ENCODE measurements around the gene PARP9. TPM values are rescaled to one million over a fixed set of nuclear protein-coding genes. Genes with fewer than 3 reads are reported as not detected.
"Not testable (repeated sequence)": the region's sequence is repeated elsewhere in the genome, so short reads cannot be mapped to it uniquely, and the experiment has no call there.

The PARP9 gene
- total RNA-seq, 1 experiment from 2014 or later, result 1.1 TPM

DNA sequence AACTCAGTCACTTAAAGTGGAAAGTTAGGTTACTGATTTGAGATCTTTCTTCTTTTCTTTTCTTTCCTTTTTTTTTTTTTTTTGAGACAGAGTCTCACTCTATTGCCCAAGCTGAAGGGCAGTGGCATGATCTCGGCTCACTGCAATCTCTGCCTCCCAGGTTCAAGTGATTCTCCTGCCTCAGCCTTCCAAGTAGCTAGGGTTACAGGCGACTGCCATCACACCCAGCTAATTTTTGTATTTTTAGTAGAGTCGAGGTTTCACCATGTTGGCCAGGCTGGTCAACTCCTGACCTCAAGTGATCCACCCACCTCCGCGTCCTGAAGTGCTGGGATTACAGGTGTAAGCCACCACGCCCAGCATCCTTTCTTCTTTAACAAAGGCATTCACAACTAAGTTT is 63.1 kb downstream of the PARP9 start:
- DNase-seq; H3K4me3 ChIP-seq (ENCODE audit: insufficient read depth, low read depth, low read length); H3K27me3 ChIP-seq (ENCODE audit: control insufficient read depth, insufficient read depth, low read length); H3K36me3 ChIP-seq (replicated peaks; ENCODE audit: control insufficient read depth, insufficient read depth, low read length): not testable (repeated sequence)

DNA sequence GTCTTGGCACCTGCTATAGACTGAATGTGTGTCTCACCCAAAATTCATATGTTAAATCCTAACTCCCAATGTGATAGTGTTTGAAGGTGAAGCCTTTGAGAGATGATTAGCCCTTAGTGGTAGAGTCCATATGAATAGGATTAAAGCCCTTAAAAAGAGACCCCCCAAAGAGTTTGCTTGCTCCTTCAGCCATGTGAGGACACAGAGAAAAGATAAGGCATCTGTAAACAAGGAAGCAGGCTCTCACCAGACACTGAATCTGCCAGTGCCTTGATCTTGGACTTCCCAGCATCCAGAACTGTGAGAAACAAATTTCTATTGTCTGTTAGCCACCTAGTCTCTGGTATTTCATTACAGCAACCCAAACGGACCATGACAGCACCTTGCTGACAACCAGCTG is 65.9 kb downstream of the PARP9 start:
- no peaks in the 10 kb centered on the region; the same call in 1 of the 2 replicates for H3K36me3 ChIP-seq (replicated peaks; ENCODE audit: control insufficient read depth, insufficient read depth, low read length)
- no peak for DNase-seq
- H3K27me3 ChIP-seq (ENCODE audit: control insufficient read depth, insufficient read depth, low read length), result no peaks in the 10 kb centered on the region
- H3K4me3 ChIP-seq (ENCODE audit: insufficient read depth, low read depth, low read length), result no peak overlapping the region

DNA sequence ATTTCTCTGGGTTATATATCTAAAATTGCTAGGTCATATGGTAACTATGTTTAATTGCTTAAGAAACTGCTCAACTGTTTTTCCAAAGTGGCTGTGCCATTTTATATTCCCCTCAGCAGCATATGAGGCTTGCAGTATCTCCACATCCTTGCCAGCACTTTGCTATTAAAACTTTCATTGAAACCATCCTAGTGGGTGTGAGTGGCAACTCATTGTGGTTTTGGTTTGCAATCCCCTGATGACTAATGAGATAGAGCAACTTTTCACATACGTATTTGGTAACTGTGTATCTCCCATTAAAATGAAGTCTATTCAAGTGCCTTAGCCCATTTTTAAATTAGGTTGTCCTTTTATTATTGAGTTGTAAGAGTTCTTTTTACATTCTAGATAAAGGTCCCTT is 66.7 kb downstream of the PARP9 start:
- no peaks in the 10 kb centered on the region; the same call in 1 of the 2 replicates for H3K36me3 ChIP-seq (replicated peaks; ENCODE audit: control insufficient read depth, insufficient read depth, low read length)
- no peak overlapping the region for H3K4me3 ChIP-seq (ENCODE audit: insufficient read depth, low read depth, low read length)
- H3K27me3 ChIP-seq (ENCODE audit: control insufficient read depth, insufficient read depth, low read length), result no peaks in the 10 kb centered on the region
- no peak for DNase-seq

DNA sequence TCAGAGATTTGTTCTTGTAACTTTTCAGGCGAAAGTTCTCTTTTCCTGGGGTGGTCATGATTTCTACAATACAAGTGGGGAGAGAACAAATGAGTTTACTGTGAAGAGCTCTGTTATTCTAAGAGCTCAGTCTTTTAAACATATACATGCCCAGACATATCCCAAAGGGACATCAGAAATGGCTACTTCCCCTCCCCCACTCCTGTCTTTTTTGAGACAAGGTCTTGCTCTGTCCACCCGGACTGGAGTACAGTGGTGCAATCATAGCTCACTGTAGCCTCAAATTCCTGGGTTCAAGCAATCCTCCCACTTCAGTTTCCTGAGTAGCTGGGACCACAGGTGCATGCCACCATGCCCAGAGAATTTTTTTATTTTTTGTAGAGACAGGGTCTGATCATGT is 67.6 kb downstream of the PARP9 start:
- DNase-seq, result no peak
- H3K27me3 ChIP-seq (ENCODE audit: control insufficient read depth, insufficient read depth, low read length), result no peaks in the 10 kb centered on the region
- H3K36me3 ChIP-seq (replicated peaks; ENCODE audit: control insufficient read depth, insufficient read depth, low read length), result no peaks in the 10 kb centered on the region; the same call in 1 of the 2 replicates
- no peak overlapping the region for H3K4me3 ChIP-seq (ENCODE audit: insufficient read depth, low read depth, low read length)

DNA sequence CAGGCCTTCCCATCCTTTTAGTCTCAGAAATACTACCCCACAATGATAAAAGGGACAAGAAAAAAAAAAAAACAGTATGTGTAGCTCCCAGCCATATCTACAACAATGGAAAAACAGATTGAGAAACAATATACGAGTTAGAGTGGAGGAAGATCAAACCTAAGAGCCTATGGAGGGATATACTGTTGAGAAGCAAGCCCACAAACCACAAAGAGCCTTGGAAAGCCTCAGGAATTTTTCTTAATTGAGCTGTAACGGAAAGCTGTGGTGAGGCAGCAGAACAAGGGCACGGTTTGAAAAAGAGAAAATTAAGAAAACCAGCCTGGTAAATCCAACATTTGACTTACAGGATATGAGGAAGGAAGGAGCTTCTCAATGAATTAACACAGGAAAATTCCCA is 70.8 kb downstream of the PARP9 start:
- no peaks in the 10 kb centered on the region for H3K27me3 ChIP-seq (ENCODE audit: control insufficient read depth, insufficient read depth, low read length)
- H3K36me3 ChIP-seq (replicated peaks; ENCODE audit: control insufficient read depth, insufficient read depth, low read length), result no peaks in the 10 kb centered on the region; the same call in 1 of the 2 replicates
- no peak overlapping the region for H3K4me3 ChIP-seq (ENCODE audit: insufficient read depth, low read depth, low read length)
- no peak for DNase-seq

DNA sequence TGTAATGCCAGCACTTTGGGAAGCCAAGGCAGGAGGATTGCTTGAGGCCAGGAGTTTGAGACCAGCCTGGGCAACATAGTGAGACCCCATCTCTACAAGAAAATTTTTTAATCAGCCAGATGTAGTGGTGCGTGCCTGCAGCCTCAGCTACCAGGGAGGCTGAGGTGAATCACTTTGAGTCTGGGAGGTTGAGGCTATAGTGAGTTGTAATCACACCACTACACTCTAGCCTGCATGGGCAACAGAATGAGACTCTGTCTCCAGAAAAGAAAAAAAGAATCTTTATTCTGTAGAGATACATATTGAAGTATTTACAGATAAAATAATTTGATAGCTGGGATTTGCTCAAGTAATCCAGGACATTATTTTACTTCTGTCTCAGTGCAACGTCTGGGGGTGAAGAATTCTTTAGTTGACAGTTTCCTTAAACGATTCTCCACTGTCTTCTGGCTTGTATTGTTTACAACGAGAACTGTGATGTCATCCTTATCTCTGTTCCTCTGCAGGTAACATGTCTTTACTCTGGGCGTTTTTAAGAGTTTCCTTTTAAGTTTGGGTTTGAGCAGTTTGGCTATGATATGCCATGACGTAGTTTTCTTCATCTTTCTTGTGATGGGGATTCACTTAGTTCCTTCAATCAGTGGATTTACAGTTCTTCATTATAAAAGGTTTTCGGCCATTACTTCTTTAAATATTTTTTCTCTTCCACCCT is 75.7 kb downstream of the PARP9 start:
- Histone ChIP-seq H3K27me3 (ENCODE audit: control insufficient read depth, insufficient read depth, low read length) (no peaks in the 10 kb centered on the region), H3K36me3 (replicated peaks; ENCODE audit: control insufficient read depth, insufficient read depth, low read length) (no peaks in the 10 kb centered on the region; the same call in 1 of the 2 replicates), H3K4me3 (ENCODE audit: insufficient read depth, low read depth, low read length) (no peak overlapping the region)
- DNase-seq, result no peak

DNA sequence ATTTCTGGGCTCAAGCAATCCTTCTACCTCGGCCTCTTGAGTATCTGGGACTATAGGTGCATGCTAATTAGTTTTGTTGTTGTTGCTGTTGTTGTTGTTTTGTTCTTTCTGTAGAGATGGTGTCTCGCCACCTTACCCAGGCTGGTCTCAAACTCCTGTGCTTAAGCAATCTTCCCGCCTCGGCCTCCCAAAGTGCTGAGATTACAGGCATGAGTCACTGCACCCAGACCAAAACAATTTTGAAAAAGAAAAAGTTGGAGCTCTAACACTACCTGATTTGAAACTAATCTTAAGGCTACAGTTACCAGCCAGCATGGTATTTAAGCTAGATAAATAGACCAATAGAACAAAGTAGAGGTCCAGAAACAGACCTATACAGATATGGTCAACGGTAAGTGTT is 79.1 kb downstream of the PARP9 start:
- H3K36me3 ChIP-seq (replicated peaks; ENCODE audit: control insufficient read depth, insufficient read depth, low read length), result no peaks in the 10 kb centered on the region
- H3K27me3 ChIP-seq (ENCODE audit: control insufficient read depth, insufficient read depth, low read length), result no peaks in the 10 kb centered on the region
- DNase-seq, result no peak
- H3K4me3 ChIP-seq (ENCODE audit: insufficient read depth, low read depth, low read length), result no peak overlapping the region

DNA sequence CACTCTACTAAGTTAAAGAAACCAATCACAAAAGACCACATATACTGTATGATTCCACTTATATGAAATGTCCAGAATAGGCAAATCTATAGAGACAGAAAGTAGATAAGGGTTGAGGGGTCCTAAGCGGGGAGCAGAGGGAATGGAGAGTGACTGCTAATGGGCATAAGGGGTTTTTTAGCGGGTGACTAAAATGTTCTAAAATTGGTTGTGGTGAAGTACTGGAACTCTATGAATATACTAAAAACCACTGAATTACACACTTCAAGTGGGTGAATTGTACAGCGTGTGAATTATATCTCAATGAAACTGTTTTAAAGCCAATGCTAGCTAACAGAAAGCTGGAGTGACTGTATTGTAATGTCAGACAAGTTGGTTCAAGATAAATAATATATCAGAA is 82.7 kb downstream of the PARP9 start:
- H3K4me3 ChIP-seq (ENCODE audit: insufficient read depth, low read depth, low read length), result no peak overlapping the region
- no peak for DNase-seq
- H3K36me3 ChIP-seq (replicated peaks; ENCODE audit: control insufficient read depth, insufficient read depth, low read length), result no peaks in the 10 kb centered on the region
- no peaks in the 10 kb centered on the region for H3K27me3 ChIP-seq (ENCODE audit: control insufficient read depth, insufficient read depth, low read length)

Other genes with a start within 250 kb of the PARP9 start
- gene CSTA, start 239.1 kb downstream of the PARP9 start, total RNA-seq (2014; rRNA removed; shearing (Covaris generic)), result not detected in 2 replicates
- gene MIX23, start 181.1 kb downstream of the PARP9 start, total RNA-seq (2014; rRNA removed; shearing (Covaris generic)), result 36.6 and 39.4 TPM in 2 replicates
- 59.3 and 82.0 TPM in 2 replicates for gene FAM162A, start 180.1 kb downstream of the PARP9 start, total RNA-seq (2014; rRNA removed; shearing (Covaris generic))
- gene WDR5B, start 148.2 kb downstream of the PARP9 start, total RNA-seq (2014; rRNA removed; shearing (Covaris generic)), result 1.1 and 1.2 TPM in 2 replicates
- 20.4 and 34.1 TPM in 2 replicates for gene KPNA1, start 49.4 kb downstream of the PARP9 start, total RNA-seq (2014; rRNA removed; shearing (Covaris generic))
- gene DTX3L, start within 50 bp of the PARP9 start, total RNA-seq (2014; rRNA removed; shearing (Covaris generic)), result 1.9 and 2.0 TPM in 2 replicates
- not detected in 2 replicates for gene PARP15, start 13.3 kb upstream of the PARP9 start, total RNA-seq (2014; rRNA removed; shearing (Covaris generic))
- 5.6 and 8.5 TPM in 2 replicates for gene PARP14, start 116.5 kb upstream of the PARP9 start, total RNA-seq (2014; rRNA removed; shearing (Covaris generic))
- 9.2 and 12.2 TPM in 2 replicates for gene HSPBAP1, start 229.5 kb upstream of the PARP9 start, total RNA-seq (2014; rRNA removed; shearing (Covaris generic))
- 8.4 and 10.0 TPM in 2 replicates for gene SLC49A4, start 230.8 kb upstream of the PARP9 start, total RNA-seq (2014; rRNA removed; shearing (Covaris generic))